ENCODE data around the gene DCPS. TPM values are rescaled to one million over a fixed set of nuclear protein-coding genes. Genes with fewer than 3 reads are reported as not detected.
"Not testable (repeated sequence)": the region's sequence is repeated elsewhere in the genome, so short reads cannot be mapped to it uniquely, and the experiment has no call there.

The DCPS gene
- total RNA-seq, 1 experiment from 2014 or later, result 26.2 TPM

DNA sequence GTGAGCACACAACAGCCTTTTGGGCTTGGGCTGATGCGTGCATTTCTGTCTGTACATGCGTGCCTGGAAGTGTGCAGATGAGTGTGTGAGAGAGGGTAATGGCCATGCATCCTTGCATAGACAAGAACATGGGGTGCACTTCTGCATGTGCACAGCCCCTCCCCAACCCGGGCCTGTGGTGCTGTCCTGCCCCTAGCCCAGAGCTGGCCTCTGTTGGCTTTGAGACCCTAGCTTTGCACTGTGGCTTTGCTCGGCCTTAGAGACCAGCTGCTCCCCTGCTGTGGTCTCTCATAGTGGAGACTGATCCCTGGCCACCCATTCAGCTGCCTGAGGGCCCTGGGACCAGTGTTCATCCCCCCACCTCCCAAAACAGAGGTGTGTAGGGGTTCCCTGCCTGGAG, 77.0 kb downstream of the DCPS start:
- POLR2A ChIA-PET, result no interaction called here
- H3K36me3 Mint-ChIP-seq, result no peaks in the 10 kb centered on the region
- no peak overlapping the region for H3K27ac Mint-ChIP-seq
- TF ChIP-seq OVOL2 (CRISPR knock-in tag; IDR thresholded peaks at IDR 0.05; ENCODE audit: borderline replicate concordance) (no peak), RORB (CRISPR knock-in tag; IDR thresholded peaks at IDR 0.05) (no peak), ETV6 (CRISPR knock-in tag; IDR thresholded peaks at IDR 0.05) (no peak), MXD4 (CRISPR knock-in tag; IDR thresholded peaks at IDR 0.05; ENCODE audit: borderline replicate concordance) (no peak), ZNF263 (CRISPR knock-in tag; IDR thresholded peaks at IDR 0.05; ENCODE audit: low read depth) (no peak), JUN (CRISPR knock-in tag; IDR thresholded peaks at IDR 0.05) (no peak), CREM (CRISPR knock-in tag; IDR thresholded peaks at IDR 0.05) (no peak), NR3C1 (CRISPR knock-in tag; conservative IDR thresholded peaks at IDR 0.05; ENCODE audit: low read depth) (no peak), GABPB1 (CRISPR knock-in tag; IDR thresholded peaks at IDR 0.05) (no peak), GRHL2 (CRISPR knock-in tag; IDR thresholded peaks at IDR 0.05; ENCODE audit: insufficient replicate concordance, severe bottlenecking) (no peak), TEAD1 (CRISPR knock-in tag; IDR thresholded peaks at IDR 0.05) (no peak), SMAD3 (CRISPR knock-in tag; IDR thresholded peaks at IDR 0.05; ENCODE audit: borderline replicate concordance) (no peak), FOXP1 (CRISPR knock-in tag; IDR thresholded peaks at IDR 0.05; ENCODE audit: borderline replicate concordance) (no peak), HMGA2 (CRISPR knock-in tag; IDR thresholded peaks at IDR 0.05) (no peak)
- TF ChIP-seq, protein P1, sequence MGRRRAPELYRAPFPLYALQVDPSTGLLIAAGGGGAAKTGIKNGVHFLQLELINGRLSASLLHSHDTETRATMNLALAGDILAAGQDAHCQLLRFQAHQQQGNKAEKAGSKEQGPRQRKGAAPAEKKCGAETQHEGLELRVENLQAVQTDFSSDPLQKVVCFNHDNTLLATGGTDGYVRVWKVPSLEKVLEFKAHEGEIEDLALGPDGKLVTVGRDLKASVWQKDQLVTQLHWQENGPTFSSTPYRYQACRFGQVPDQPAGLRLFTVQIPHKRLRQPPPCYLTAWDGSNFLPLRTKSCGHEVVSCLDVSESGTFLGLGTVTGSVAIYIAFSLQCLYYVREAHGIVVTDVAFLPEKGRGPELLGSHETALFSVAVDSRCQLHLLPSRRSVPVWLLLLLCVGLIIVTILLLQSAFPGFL (CRISPR knock-in tag; IDR thresholded peaks at IDR 0.05; ENCODE audit: borderline replicate concordance), result no peak
- TF ChIP-seq, protein P2, sequence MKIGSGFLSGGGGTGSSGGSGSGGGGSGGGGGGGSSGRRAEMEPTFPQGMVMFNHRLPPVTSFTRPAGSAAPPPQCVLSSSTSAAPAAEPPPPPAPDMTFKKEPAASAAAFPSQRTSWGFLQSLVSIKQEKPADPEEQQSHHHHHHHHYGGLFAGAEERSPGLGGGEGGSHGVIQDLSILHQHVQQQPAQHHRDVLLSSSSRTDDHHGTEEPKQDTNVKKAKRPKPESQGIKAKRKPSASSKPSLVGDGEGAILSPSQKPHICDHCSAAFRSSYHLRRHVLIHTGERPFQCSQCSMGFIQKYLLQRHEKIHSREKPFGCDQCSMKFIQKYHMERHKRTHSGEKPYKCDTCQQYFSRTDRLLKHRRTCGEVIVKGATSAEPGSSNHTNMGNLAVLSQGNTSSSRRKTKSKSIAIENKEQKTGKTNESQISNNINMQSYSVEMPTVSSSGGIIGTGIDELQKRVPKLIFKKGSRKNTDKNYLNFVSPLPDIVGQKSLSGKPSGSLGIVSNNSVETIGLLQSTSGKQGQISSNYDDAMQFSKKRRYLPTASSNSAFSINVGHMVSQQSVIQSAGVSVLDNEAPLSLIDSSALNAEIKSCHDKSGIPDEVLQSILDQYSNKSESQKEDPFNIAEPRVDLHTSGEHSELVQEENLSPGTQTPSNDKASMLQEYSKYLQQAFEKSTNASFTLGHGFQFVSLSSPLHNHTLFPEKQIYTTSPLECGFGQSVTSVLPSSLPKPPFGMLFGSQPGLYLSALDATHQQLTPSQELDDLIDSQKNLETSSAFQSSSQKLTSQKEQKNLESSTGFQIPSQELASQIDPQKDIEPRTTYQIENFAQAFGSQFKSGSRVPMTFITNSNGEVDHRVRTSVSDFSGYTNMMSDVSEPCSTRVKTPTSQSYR (CRISPR knock-in tag; IDR thresholded peaks at IDR 0.05), result no peak
- TF ChIP-seq, protein P3, sequence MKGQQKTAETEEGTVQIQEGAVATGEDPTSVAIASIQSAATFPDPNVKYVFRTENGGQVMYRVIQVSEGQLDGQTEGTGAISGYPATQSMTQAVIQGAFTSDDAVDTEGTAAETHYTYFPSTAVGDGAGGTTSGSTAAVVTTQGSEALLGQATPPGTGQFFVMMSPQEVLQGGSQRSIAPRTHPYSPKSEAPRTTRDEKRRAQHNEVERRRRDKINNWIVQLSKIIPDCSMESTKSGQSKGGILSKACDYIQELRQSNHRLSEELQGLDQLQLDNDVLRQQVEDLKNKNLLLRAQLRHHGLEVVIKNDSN (CRISPR knock-in tag; IDR thresholded peaks at IDR 0.05), result no peak
- TF ChIP-seq, protein P4, sequence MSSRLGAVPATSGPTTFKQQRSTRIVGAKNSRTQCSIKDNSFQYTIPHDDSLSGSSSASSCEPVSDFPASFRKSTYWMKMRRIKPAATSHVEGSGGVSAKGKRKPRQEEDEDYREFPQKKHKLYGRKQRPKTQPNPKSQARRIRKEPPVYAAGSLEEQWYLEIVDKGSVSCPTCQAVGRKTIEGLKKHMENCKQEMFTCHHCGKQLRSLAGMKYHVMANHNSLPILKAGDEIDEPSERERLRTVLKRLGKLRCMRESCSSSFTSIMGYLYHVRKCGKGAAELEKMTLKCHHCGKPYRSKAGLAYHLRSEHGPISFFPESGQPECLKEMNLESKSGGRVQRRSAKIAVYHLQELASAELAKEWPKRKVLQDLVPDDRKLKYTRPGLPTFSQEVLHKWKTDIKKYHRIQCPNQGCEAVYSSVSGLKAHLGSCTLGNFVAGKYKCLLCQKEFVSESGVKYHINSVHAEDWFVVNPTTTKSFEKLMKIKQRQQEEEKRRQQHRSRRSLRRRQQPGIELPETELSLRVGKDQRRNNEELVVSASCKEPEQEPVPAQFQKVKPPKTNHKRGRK (CRISPR knock-in tag; IDR thresholded peaks at IDR 0.05; ENCODE audit: borderline replicate concordance), result no peak
- TF ChIP-seq, protein P5, sequence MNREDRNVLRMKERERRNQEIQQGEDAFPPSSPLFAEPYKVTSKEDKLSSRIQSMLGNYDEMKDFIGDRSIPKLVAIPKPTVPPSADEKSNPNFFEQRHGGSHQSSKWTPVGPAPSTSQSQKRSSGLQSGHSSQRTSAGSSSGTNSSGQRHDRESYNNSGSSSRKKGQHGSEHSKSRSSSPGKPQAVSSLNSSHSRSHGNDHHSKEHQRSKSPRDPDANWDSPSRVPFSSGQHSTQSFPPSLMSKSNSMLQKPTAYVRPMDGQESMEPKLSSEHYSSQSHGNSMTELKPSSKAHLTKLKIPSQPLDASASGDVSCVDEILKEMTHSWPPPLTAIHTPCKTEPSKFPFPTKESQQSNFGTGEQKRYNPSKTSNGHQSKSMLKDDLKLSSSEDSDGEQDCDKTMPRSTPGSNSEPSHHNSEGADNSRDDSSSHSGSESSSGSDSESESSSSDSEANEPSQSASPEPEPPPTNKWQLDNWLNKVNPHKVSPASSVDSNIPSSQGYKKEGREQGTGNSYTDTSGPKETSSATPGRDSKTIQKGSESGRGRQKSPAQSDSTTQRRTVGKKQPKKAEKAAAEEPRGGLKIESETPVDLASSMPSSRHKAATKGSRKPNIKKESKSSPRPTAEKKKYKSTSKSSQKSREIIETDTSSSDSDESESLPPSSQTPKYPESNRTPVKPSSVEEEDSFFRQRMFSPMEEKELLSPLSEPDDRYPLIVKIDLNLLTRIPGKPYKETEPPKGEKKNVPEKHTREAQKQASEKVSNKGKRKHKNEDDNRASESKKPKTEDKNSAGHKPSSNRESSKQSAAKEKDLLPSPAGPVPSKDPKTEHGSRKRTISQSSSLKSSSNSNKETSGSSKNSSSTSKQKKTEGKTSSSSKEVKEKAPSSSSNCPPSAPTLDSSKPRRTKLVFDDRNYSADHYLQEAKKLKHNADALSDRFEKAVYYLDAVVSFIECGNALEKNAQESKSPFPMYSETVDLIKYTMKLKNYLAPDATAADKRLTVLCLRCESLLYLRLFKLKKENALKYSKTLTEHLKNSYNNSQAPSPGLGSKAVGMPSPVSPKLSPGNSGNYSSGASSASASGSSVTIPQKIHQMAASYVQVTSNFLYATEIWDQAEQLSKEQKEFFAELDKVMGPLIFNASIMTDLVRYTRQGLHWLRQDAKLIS (CRISPR knock-in tag; IDR thresholded peaks at IDR 0.05; ENCODE audit: borderline replicate concordance), result no peak
- TF ChIP-seq, protein P6, sequence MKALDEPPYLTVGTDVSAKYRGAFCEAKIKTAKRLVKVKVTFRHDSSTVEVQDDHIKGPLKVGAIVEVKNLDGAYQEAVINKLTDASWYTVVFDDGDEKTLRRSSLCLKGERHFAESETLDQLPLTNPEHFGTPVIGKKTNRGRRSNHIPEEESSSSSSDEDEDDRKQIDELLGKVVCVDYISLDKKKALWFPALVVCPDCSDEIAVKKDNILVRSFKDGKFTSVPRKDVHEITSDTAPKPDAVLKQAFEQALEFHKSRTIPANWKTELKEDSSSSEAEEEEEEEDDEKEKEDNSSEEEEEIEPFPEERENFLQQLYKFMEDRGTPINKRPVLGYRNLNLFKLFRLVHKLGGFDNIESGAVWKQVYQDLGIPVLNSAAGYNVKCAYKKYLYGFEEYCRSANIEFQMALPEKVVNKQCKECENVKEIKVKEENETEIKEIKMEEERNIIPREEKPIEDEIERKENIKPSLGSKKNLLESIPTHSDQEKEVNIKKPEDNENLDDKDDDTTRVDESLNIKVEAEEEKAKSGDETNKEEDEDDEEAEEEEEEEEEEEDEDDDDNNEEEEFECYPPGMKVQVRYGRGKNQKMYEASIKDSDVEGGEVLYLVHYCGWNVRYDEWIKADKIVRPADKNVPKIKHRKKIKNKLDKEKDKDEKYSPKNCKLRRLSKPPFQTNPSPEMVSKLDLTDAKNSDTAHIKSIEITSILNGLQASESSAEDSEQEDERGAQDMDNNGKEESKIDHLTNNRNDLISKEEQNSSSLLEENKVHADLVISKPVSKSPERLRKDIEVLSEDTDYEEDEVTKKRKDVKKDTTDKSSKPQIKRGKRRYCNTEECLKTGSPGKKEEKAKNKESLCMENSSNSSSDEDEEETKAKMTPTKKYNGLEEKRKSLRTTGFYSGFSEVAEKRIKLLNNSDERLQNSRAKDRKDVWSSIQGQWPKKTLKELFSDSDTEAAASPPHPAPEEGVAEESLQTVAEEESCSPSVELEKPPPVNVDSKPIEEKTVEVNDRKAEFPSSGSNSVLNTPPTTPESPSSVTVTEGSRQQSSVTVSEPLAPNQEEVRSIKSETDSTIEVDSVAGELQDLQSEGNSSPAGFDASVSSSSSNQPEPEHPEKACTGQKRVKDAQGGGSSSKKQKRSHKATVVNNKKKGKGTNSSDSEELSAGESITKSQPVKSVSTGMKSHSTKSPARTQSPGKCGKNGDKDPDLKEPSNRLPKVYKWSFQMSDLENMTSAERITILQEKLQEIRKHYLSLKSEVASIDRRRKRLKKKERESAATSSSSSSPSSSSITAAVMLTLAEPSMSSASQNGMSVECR (CRISPR knock-in tag; IDR thresholded peaks at IDR 0.05; ENCODE audit: borderline replicate concordance), result no peak
- H3K9me3 Mint-ChIP-seq, result no peaks in the 10 kb centered on the region
- peaks cover under 1% of the 10 kb centered on the region for H3K4me1 Mint-ChIP-seq
- no peaks in the 10 kb centered on the region for H3K27me3 Mint-ChIP-seq (ENCODE audit: low read depth)
- no peak overlapping the region for H3K4me3 Mint-ChIP-seq
- CTCF ChIA-PET, result interaction anchor here (0.7 to 1.4 kb wide), 2 partner anchors 12 to 70 kb away, joined by 3 to 5 read pairs; no protein-coding TSS in a partner anchor
- no peak for DNase-seq (ENCODE audit: low spot score)
- no peak for ATAC-seq

DNA sequence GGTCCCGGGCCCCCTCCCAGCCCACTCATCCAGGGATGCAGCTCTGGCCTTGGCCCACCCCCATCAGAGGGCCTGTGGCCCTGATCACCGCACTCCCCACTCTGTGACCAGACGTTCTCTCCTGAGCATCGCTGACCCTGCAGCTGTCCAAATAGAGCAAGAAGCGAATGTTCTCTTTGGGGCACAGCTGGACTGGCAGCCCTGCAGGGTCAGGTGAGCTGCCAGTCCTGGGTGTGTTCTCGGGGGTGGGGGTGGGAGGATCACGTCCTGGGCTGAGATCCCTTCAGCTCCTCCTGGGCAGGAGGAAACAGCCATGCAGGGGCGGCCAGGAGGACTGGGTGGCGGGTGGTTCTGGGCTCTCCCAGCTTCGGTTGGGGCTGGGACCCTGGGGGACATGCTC, 78.1 kb downstream of the DCPS start:
- H3K4me1 Mint-ChIP-seq, result peaks cover 11% of the 10 kb centered on the region
- H3K4me3 Mint-ChIP-seq; H3K27me3 Mint-ChIP-seq (ENCODE audit: low read depth); H3K9me3 Mint-ChIP-seq; H3K36me3 Mint-ChIP-seq; DNase-seq (ENCODE audit: low spot score); POLR2A ChIA-PET; ATAC-seq; H3K27ac Mint-ChIP-seq; CTCF ChIA-PET: not testable (repeated sequence)
